Right lobe of liver (tissue), 4 donors: ENCODE data around the gene FBXO8.

ENCODE experiments used
- CTCF ChIP-seq, 4 donors: fragments of 200-600 bp in 3 of 4; fragments of 450-650 bp in 1 of 4; IDR thresholded peaks; one replicate each; pipeline versions ENCODE4 v1.5.1 to v1.8.0; 2016 to 2022; ENCODE audit warnings: antibody characterized with exemption in 4 of 4, mild to moderate bottlenecking in 2 of 4
- POLR2A ChIP-seq: fragments of 450-650 bp; IDR thresholded peaks from one replicate; pipeline ENCODE4 v1.6.1; 2017; ENCODE audit warnings: antibody characterized with exemption, mild to moderate bottlenecking
- donor health status: DM: no; HTN: no; CAD: no.
- donor health status: DM: no; HTN: no; CAD: no.
- donor health status: DM: no; HTN: yes; CAD: no.

GRCh38 chr4:174210952-174211490 is 72.4 kb downstream of the FBXO8 start:
- TF ChIP-seq CTCF (IDR thresholded peaks at IDR 0.05): no peak
- TF ChIP-seq POLR2A: no peak
